Heart right ventricle (tissue), 16 donors: ENCODE data around the gene AADAT. TPM values are rescaled to one million over a fixed set of nuclear protein-coding genes. Genes with fewer than 3 reads are reported as not detected.
A peak's percentile ranks its signal among the peaks of the same experiment; 100 is the strongest.

Experiments
- ATAC-seq, 8 donors: fragments of 200-7000 bp; cut with Tn5 transposase; one replicate each; pipeline ENCODE4 v1.9.1; 2020; ENCODE audit warnings: mild to moderate bottlenecking in 8 of 8, moderate library complexity in 8 of 8, moderate number of reproducible peaks in 1 of 8
- DNase-seq, 2 donors: peaks; one replicate each; pipeline ENCODE4 v3.0.0-alpha.2; 2020
- H3K27ac ChIP-seq, 10 donors: fragments of 200-600 bp; sonication (generic) in 2 of 10; one replicate each; pipeline versions ENCODE4 v1.5.0 to v1.8.0; 2020 to 2022; ENCODE audit warnings: mild to moderate bottlenecking in 3 of 10
- H3K27me3 ChIP-seq, 7 donors: fragments of 200-600 bp; one replicate each; pipeline ENCODE4 v1.8.0; 2021 to 2022; ENCODE audit warnings: mild to moderate bottlenecking in 2 of 7
- H3K36me3 ChIP-seq, 9 donors: fragments of 200-600 bp; sonication (generic) in 1 of 9; one replicate each; pipeline versions ENCODE4 v1.5.0 to v1.8.0; 2020 to 2022; ENCODE audit warnings: mild to moderate bottlenecking in 2 of 9
- H3K4me1 ChIP-seq, 9 donors: fragments of 200-600 bp; sonication (generic) in 1 of 9; one replicate each; pipeline versions ENCODE4 v1.5.0 to v1.8.0; 2020 to 2022; ENCODE audit warnings: mild to moderate bottlenecking in 4 of 9
- H3K4me3 ChIP-seq, 10 donors: fragments of 200-600 bp; sonication (generic) in 2 of 10; one replicate each; pipeline versions ENCODE4 v1.5.0 to v1.8.0; 2020 to 2022; ENCODE audit warnings: mild to moderate bottlenecking in 7 of 10, moderate library complexity in 2 of 10
- H3K9me3 ChIP-seq, 11 donors: fragments of 200-600 bp in 10 of 11; sonication (generic) in 2 of 11; one replicate each; pipeline versions ENCODE4 v1.5.0 to v1.8.0; 2013 to 2022; ENCODE audit warnings: mild to moderate bottlenecking in 2 of 11, control low read depth in 1 of 11, moderate library complexity in 1 of 11
- CTCF ChIP-seq, 9 donors: fragments of 200-600 bp; sonication (generic) in 2 of 9; IDR thresholded peaks; one replicate each; pipeline versions ENCODE4 v1.5.0 to v1.8.0; 2021 to 2022; ENCODE audit warnings: antibody characterized with exemption in 9 of 9, mild to moderate bottlenecking in 5 of 9, moderate library complexity in 1 of 9
- WGBS, 2 donors: extraction: QIAGEN DNeasy Blood & Tissue Kit; methylation state at CpG; one replicate each; pipeline ENCODE4 v1.1.7; 2013; ENCODE audit warnings: inconsistent platforms in 1 of 2; 5-methylcytosine and 5-hydroxymethylcytosine counted together
- intact Hi-C, 10 donors: fragments of 100-400 bp; cut with DNase I; formaldehyde crosslinking; loops; one replicate each; pipeline versions ENCODE4 v1.11.1 to v1.14.2; 2022
- polyA plus RNA-seq, 2 donors: library from polyadenylated mRNA; stranded (reverse); fragments of 200-250 nt; gene quantifications; one replicate each; pipeline ENCODE4 v1.2.3, GENCODE V29; 2013
- total RNA-seq, 10 donors: library from RNA; stranded (reverse); fragmentation: NEBNext Ultra II Directional in 3 of 10; extraction: Animal tissue kit (Norgen Biotek cat#: 25700) in 3 of 10; gene quantifications; one replicate each; pipeline versions ENCODE4 v1.2.1 to v1.2.4, GENCODE V29; 2021 to 2023
- donor health status: Arrhythmogenic right ventricular cardiomyopathy.
- donor health status: ischemic (EF 13 %, LVEDD 7.1; RV severe dilation, severe dysfunction).
- donor health status: healthy with polysubstance abuse.
- donor health status: DM: no; HTN: yes; CAD: no.
- donor health status: DM: no; HTN: no; CAD: no.
- donor health status: ischemic (EF 25% LVEDD 6.9; RV normal size, moderate dysfunction).
- donor health status: ischemic (EF 25% LVEDD 5.7; RV mildly dilated, moderate dysfunction).
- donor health status: healthy.
- donor health status: DM: yes; HTN: yes; CAD: no.
- donor health status: Ischemic cardiomyopathy.
- donor health status: ischemic (EF 35%, LVEDD 5.7; RV mildly dilated, moderate dysfunction).
- donor health status: nonischemic (EF 11% LVEDD 7.7; RV severe dilation, severe dysfunction).
- donor health status: DM: yes; HTN: yes; CAD: no.
- donor health status: PGD.
- donor health status: ischemic (EF 29% LVEDD 5.4; RV normal size, mild dysfunction).
- donor health status: nonischemic (EF 23%, LVEDD 6.1; RV moderate dilation, normal function).

The AADAT gene
- total and polyA plus RNA-seq, 12 donors = 0.82 to 3.5 (median 1.7) TPM

GRCh38 chr4:170089274-170089667, 485 bp downstream of the AADAT start:
- Histone ChIP-seq H3K27me3 (peaks cover 0 to 39% (median 0%) of the 10 kb centered on the region in 7 donors), H3K27ac (peak overlapping the region in 8 of 10 donors; percentile 36 to 75 (median 66)), H3K4me1 (peaks cover 0 to 14% (median 8%) of the 10 kb centered on the region in 9 donors), H3K36me3 (peaks cover 0 to 40% (median 0%) of the 10 kb centered on the region in 9 donors), H3K4me3 (peak overlapping the region; percentile 35 to 83 (median 64)), H3K9me3 (no peaks in the 10 kb centered on the region)
- 1% methylated on average over 18 of the region's 18 CpGs for WGBS, 2 donors
- intact Hi-C loops = no loop called here
- peak in 7 of 8 donors; percentile 13 to 55 (median 32) for ATAC-seq
- peak in 1 of 2 donors; percentile 10 for DNase-seq
- peak in 1 of 9 donors; percentile 3 for TF ChIP-seq CTCF (IDR thresholded peaks at IDR 0.05)

GRCh38 chr4:170088716-170089115, 1.0 kb downstream of the AADAT start:
- intact Hi-C loops = no loop called here
- 87 to 88% methylated on average over 2 of the region's 2 CpGs for WGBS, 2 donors
- H3K4me1 ChIP-seq = peaks cover 0 to 14% (median 8%) of the 10 kb centered on the region in 9 donors
- H3K27me3 ChIP-seq = peaks cover 0 to 39% (median 0%) of the 10 kb centered on the region in 7 donors
- H3K27ac ChIP-seq = no peak overlapping the region
- DNase-seq (no peak), ATAC-seq (no peak)
- peaks cover 0 to 45% (median 0%) of the 10 kb centered on the region in 9 donors for H3K36me3 ChIP-seq
- no peak for TF ChIP-seq CTCF (IDR thresholded peaks at IDR 0.05)
- H3K4me3 ChIP-seq = peak overlapping the region in 9 of 10 donors; percentile 52 to 83 (median 67)
- no peaks in the 10 kb centered on the region for H3K9me3 ChIP-seq

- H3K9me3 ChIP-seq = no peaks in the 10 kb centered on the region
- 68 to 73% methylated on average over 4 of the region's 4 CpGs for WGBS, 2 donors
- no peak for ATAC-seq
- no peak overlapping the region for H3K27ac ChIP-seq
- no peak overlapping the region for H3K4me3 ChIP-seq
- peaks cover 0 to 14% (median 8%) of the 10 kb centered on the region in 9 donors for H3K4me1 ChIP-seq
- TF ChIP-seq CTCF (IDR thresholded peaks at IDR 0.05) = no peak
- no peak for DNase-seq
- peaks cover 0 to 39% (median 0%) of the 10 kb centered on the region in 7 donors for H3K27me3 ChIP-seq
- intact Hi-C loops = no loop called here
- H3K36me3 ChIP-seq = peaks cover 0 to 57% (median 0%) of the 10 kb centered on the region in 9 donors
Observed at GRCh38 chr4:170087163-170087700, 2.5 kb downstream of the AADAT start.

- ATAC-seq = no peak
- Histone ChIP-seq H3K4me1 (peaks cover 0 to 2% (median 0%) of the 10 kb centered on the region in 9 donors), H3K36me3 (peaks cover 0 to 78% (median 0%) of the 10 kb centered on the region in 9 donors), H3K9me3 (no peaks in the 10 kb centered on the region), H3K27ac (no peak overlapping the region), H3K27me3 (peaks cover 0 to 12% (median 0%) of the 10 kb centered on the region in 7 donors), H3K4me3 (no peak overlapping the region)
- intact Hi-C loops = no loop called here
- no peak for DNase-seq
- no peak for TF ChIP-seq CTCF (IDR thresholded peaks at IDR 0.05)
- WGBS, 2 donors = 81 to 82% methylated on average over 2 of the region's 2 CpGs
Observed at GRCh38 chr4:170083541-170083940, 6.2 kb downstream of the AADAT start.
